Cardiac fibroblast (primary cell): ENCODE measurements around the gene RFK.

Source experiments
- DNase-seq, 2 donors: peaks; one replicate each; pipeline versions ENCODE4 v3.0.0 to v3.0.0-alpha.2; 2010; ENCODE audit warnings: low read depth in 2 of 2
- H3K4me3 ChIP-seq, 2 donors: replicated peaks in 1 of 2; 1 replicate in 1 of 2; 2 replicates in 1 of 2; pipeline ENCODE4 v1.5.1; 2011; ENCODE audit warnings: low read depth in 2 of 2, low read length in 2 of 2, mild to moderate bottlenecking in 2 of 2, moderate library complexity in 1 of 2
- TF ChIP-seq, protein P1 (sequence below): IDR thresholded peaks from one replicate; pipeline ENCODE4 v1.5.1; 2011; ENCODE audit warnings: low read depth, mild to moderate bottlenecking, low read length, inconsistent platforms

The RFK gene

DNA sequence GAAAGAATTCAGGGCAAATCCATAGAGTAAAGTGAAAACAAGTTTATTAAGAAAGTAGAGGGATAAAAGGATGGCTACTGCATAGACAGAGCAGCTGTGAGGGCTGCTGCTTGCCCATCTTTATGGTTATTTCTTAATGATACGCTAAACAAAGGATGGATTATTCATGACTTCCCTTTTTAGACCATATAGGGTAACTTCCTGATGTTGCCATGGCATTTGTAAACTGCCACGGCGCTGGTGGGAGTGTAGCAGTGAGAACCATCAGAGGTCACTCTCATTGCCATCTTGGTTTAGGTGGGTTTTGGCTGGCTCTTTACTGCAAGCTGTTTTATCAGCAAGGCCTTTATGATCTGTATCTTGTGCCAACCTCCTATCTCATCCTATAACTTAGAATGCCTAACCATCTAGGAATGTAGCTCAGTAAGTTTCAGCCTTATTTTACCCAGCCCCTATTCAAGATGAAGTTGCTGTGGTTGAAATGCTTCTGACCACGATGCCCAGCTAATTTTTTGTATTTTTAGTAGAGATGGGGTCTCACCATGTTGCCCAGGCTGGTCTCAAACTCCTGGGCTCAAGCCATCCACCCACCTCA lies 42.1 kb downstream of the RFK start:
- no peak for DNase-seq
- TF ChIP-seq, protein P1, sequence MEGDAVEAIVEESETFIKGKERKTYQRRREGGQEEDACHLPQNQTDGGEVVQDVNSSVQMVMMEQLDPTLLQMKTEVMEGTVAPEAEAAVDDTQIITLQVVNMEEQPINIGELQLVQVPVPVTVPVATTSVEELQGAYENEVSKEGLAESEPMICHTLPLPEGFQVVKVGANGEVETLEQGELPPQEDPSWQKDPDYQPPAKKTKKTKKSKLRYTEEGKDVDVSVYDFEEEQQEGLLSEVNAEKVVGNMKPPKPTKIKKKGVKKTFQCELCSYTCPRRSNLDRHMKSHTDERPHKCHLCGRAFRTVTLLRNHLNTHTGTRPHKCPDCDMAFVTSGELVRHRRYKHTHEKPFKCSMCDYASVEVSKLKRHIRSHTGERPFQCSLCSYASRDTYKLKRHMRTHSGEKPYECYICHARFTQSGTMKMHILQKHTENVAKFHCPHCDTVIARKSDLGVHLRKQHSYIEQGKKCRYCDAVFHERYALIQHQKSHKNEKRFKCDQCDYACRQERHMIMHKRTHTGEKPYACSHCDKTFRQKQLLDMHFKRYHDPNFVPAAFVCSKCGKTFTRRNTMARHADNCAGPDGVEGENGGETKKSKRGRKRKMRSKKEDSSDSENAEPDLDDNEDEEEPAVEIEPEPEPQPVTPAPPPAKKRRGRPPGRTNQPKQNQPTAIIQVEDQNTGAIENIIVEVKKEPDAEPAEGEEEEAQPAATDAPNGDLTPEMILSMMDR = no peak
- no peak overlapping the region for H3K4me3 ChIP-seq

DNA sequence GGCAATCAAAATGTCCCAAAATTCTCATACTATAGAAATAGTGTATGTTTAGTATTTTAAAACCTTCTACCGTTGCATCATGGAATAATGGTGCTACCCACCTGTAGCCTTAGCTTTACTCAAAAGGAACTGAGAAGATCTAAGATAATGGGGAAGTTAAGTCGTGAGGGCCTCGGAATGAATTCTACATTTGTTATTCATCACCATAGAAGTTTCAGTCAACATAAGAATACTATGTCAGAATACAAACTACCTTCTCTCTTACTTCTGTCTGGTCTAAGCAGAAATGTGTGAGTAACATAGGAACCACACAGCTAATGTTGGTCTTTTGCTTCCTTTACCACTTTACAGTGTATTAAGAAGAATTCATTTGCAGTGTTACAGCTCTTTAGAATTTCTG lies 43.2 kb downstream of the RFK start:
- DNase-seq = no peak
- TF ChIP-seq, protein P1 = no peak
- no peak overlapping the region for H3K4me3 ChIP-seq

DNA sequence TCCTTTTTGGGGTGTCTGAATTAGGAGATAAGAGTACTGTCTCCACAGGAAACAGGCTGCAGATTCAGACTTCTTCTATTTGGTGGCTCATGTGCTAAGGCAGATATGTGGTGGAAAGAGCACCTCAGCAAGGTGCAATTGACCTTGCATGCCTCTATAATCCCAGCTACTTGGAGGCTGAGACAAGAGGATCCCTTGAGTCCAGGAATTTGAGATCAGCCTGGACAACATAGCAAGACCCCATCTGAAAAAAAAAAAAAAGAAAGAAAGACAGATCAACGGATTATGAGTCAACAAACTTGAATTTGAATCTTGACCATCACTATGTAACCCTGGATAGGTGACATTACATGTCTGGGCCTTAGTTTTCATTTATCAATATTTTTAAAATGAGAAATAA lies 44.4 kb downstream of the RFK start:
- no peak overlapping the region for H3K4me3 ChIP-seq
- TF ChIP-seq, protein P1 = no peak
- DNase-seq = no peak

DNA sequence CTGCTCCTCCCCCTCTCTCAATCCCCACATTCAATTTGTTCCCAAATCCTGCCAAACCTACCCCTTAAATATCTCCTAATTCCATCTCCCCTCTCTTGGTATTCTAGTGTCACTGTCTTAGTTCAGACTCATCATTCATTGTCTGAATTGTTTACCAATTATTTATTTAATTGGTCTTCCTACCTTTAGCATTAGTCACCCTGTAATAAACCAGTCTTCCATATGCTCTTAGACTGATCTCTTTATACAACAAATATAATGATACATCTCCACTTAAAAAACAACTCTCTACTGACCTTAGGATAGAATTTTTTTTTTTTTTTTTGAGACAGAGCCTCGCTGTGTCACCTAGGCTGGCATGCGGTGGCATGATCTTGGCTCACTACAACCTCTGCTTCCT lies 51.4 kb downstream of the RFK start:
- no peak overlapping the region for H3K4me3 ChIP-seq
- TF ChIP-seq, protein P1 = no peak
- no peak for DNase-seq

DNA sequence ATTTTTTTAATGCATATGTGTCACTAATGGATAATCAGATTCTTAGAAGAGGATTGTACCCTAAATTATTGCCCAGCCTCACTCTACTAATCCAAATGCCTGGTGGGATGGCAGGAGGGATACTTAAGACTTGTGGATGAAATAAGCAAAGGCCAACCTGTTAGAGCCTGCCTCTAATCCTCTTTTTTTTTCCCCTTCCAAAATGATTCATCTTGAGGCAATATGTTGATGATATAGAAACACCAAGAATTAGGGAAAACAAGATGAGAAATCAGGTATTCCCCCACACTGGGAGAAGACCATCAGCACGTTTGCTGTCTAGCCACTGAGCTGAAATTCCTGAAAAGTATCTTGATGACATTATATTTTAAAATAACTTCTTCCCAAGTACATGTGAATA lies 52.0 kb downstream of the RFK start:
- DNase-seq = no peak
- TF ChIP-seq, protein P1 = no peak
- H3K4me3 ChIP-seq = no peak overlapping the region

DNA sequence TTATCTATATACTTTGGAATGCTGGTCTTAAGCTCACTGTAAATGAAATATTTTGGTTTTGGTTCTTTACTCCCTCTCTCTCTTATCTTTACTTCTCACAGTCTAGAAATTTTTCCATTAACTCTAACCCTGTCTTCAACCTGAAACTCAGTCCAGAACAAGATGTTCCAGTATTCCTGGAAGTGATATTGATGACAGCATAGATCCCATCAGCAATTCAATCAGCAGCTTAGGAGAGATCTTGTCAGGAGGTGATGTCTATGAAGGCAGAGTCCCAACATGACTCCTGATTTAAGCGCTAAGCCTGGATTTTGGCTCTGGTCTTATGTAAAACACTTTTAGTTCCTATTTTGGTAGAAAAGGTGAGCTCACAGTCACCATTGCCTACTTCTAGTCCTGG lies 52.6 kb downstream of the RFK start:
- no peak overlapping the region for H3K4me3 ChIP-seq
- DNase-seq = no peak
- TF ChIP-seq, protein P1 = no peak

DNA sequence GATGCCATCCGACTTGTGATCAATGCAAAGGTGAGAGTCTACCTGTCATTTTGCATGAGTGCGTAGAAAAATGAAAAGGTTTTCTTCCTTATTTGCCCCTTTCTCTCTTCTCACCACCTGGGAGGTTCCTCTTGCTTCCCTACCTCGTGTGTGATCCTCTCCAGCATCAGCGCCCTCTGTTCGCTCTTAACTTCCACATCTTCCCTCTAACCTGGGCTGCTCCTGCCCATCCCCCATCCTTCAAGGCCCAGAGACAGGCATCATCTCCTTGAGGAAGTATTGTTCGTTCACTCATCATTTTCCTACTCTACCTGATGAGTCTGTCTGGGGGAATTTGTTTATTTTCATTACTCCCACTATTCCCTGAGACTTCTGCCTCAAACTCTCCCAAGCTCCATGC lies 55.8 kb downstream of the RFK start:
- TF ChIP-seq, protein P1 = no peak
- no peak overlapping the region for H3K4me3 ChIP-seq
- no peak for DNase-seq
